NOMO-1 treated with DMSO at 0.1 percent for 48 hours (cell line): Measurements from ENCODE around the gene IL4R.
"Not testable (repeated sequence)": the region's sequence is repeated elsewhere in the genome, so short reads cannot be mapped to it uniquely, and the experiment has no call there.

ENCODE experiments used
- DNase-seq: peaks from one replicate; lab custom pipeline; 2025; ENCODE audit not compliant: unreplicated experiment; lab: John Stamatoyannopoulos, UW

The IL4R gene

DNA sequence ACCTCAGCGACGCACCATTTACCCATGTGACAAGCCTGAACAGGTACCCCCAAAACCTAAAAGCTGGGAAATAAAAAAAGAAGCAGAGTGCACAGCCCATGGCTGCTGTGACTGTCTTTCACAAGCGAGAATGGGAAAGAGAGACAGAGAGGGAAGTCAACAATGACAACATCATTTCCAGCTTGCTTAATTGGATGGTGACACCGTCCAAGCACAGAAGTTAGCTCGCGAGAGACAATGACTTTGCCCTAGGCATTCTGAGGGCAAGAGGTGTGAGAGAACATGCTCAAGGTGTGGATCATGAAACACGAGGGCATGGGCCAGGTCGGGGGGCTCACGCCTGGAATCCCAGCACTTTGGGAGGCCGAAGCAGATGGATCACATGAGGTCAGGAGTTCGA lies 25.9 kb upstream of the IL4R start:
- DNase-seq, result peak; percentile 78

DNA sequence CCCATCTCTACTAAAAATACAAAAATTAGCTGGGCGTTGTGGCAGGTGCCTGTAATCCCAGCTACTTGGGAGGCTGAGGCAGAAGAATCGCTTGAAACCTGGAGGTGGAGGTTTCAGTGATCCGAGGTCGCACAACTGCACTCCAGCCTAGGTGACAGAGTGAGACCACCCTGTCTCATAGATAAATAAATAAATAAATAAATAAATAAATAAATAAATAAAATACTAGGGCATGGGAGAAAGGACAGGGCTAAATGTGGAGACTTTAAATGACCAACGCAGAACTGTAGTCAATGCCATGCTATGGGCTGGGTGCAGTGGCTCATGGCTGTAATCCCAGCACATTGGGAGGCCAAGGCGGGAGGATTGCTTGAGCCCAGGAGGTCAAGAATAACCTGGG lies 25.5 kb upstream of the IL4R start:
- DNase-seq, result not testable (repeated sequence)

DNA sequence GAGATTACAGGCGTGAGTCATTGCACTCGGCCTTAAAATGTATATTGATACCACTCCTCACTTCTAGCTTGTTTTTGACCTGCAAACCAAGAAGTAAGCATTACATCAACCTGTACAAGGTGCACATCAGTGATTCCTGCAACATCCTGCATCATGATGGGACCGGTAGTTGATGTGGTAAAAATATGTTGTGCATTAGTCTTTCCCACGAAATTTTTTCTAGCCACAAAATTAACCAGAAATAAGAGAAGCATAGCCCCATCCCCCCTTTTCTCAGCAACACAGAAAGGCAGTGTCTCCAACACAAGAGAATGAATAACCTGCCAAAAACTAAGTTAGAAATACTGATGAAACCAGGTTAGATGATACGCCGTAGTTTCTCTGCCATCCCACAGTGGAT lies 24.1 kb upstream of the IL4R start:
- no peak for DNase-seq

DNA sequence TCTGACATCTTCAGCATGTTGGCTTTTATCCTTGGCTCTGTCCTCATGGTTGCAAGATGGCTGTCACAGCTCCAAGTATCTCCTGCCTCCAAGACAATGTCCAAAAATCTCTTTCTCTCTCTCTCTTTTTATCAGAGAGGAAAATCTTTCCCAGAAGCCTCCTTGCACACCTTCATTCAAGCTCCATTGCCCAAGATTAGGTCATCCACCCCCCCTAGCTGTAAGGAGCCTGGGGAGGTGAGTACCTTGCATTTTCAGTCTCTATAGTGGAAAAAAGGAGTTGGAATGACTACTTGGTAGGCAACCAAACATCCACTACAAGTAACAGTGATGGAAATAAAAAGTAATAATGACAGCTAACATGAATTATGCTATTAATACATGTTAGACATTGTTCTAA lies 23.2 kb upstream of the IL4R start:
- no peak for DNase-seq

DNA sequence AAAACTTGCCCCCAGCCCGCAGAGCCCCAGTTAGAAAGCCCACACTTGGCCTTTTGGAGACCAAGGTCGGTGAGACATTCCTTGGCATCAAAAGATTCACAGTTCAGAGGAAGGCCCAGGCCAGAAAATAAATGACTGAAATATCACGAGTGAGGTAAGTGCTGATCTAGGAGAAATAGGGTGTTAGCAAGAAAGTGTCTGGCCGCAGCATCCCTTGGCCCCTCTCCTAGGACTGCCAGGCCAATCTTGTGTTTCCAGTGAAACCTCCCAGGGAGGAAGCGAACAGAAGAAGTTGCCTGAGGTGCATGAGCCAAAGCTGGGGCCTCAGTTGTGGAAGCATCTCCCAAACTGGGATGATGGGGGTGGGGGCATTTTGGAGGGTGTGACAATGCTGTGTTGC lies 22.7 kb upstream of the IL4R start:
- no peak for DNase-seq

DNA sequence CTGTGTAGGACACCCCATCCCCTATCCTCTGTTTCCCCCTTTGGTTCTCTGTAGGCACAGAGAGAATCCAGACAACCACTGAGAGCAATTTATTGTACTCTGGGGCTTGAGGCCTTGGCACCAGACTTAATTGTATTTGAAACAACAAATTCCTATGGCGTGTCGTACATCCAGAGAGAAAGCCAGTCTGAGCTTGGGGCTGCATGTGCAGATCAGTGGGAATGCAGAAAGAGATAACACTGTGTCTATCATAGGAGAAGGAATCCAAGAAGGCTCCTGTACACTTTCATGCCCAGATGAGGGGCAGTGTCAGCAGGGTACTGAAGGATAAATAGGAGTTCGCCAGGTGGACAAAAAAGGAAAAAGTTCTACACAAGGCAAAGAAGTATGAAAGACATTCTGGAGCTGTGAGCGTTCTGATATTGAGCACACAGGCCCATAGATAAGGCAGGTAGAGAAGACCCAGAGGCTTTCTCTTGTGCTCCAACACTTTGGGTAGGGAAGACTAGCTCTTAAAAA lies 22.0 kb upstream of the IL4R start:
- no peak for DNase-seq

DNA sequence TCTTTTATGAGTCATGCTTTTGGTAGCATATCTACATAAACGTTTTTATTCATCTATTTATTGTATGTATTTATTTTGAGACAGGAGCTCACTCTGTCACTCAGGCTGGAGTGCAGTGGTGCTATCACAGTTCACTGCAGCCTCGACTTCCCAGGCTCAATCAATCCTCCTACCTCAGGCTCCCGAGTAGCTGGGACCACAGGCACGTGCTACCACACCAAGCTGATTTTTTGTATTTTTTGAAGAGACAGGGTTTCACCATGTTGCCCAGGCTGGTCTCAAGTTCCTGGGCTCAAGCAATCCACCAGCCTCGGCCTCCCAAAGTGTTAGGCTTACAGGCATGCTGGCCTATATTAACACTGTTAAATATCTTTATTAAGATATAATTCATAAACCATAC lies 20.4 kb upstream of the IL4R start:
- no peak for DNase-seq

DNA sequence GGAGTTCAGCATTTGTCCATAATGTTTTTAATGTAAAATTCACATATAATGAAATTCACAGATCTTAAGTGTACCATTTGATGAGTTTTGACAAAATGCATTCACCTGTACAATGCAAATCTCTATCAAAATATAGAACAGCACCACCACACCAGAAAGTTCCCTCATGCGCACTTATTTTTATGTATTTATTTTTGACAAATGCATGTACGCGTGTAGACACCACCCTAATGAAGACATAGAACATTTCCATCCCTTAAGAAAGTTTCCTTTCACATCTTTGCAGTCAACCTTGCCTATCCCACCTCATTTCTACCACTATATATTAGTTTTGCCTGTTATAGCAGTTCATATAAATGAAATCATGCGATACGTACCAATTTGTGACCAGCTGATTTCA lies 15.6 kb upstream of the IL4R start:
- DNase-seq, result no peak

DNA sequence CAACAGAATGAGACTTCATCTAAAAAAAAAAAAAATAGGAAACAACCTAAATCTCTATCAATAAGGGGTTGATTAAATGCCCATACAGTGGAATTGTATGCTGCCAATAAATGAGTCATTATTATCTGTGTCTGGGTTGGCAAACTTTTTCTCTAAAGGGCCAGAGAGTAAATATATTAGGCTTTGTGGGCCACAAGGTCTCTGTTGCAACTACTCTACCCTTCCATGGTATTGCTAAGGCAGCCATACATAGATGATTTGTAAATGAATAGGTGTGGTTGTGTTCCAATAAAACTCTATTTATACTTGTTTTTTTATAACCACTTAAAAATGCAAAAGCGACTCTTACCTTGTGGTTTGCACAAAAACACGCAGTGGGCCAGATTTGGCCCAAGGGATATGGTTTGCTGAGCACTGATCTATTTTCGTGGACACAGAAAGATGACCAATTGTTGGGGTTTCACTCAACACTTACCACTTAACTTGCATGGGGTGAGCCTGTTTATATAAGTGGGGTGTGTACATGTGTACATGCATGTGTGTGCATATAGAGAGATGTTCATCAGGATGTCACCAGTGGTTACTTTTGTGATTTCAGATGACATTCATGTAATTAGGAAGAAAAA lies 12.4 kb upstream of the IL4R start:
- no peak for DNase-seq

DNA sequence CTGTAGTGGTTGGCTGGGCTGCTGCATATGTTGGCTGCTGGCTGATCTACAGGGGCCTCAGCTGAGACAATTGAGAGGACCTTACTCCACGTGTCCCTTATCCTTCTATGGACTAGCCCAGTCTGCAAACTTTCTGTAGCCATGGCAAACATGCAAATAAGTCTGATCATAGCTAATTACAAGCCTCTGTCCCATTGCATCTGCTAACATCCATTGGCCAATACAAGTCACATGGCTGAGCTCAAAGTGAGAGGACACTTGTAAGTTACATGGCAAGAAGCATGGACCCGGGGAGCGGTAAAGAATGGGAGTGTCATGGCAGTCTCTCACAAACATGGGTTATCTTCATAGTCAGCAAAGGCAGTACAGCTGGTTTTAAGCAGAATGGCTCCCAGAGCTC lies 11.6 kb upstream of the IL4R start:
- DNase-seq, result no peak

DNA sequence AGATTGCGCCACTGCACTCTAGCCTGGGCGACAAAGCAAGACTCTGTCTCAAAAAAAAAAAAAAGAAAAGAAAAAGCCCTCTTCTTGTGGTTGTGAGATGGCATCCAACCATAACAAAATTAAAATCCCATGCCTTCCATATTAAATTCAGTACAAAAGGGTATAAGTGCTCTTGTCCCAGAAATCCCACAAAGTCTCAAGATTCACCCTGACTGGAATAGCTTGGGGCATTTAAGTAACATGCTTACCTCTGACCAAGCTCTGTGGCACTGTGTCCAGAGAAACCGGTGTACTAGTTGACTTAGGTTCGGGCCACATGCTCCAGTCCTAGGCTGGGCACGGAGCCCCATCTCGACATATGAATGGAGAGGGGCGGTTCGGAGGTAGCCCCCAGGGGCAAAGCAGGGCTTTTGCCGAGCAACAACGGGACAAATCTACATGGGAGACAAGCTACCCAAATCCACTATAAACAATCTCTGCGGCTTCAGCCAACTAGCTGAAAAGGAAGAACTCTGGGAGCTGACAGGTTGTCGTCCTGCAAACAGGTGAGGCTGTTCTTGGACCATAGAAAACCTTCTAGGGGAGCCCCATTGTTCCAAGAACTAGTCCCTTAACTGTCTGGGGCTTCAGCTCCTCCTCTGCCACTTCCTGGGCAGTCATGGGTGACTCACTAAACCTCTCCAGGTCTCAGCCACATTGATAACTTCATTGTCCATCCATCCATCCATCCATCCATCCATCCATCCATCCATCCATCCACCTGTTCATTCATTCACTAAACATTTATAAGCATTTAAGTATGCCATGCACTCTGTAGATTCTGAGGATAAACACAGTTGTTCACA lies 10.3 kb upstream of the IL4R start:
- DNase-seq, result no peak

DNA sequence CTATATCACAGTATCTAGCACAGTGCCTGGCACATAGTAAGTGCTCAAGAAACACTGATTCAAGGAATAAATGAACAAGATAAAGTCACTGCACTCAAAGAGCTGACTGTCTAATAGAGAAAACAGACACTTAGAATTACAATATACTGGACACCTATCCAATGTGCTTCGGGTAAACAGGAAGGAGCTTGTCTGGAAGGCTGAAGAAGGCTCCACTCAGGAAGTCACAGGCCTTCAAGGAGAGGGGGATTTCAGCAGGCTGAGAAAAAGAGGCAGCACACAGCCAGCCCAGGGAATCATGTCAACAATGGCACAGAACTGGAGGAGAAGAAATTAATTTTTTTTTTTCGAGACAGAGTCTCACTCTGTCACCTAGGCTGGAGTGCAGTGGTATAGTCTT lies 9.7 kb upstream of the IL4R start:
- DNase-seq, result no peak

DNA sequence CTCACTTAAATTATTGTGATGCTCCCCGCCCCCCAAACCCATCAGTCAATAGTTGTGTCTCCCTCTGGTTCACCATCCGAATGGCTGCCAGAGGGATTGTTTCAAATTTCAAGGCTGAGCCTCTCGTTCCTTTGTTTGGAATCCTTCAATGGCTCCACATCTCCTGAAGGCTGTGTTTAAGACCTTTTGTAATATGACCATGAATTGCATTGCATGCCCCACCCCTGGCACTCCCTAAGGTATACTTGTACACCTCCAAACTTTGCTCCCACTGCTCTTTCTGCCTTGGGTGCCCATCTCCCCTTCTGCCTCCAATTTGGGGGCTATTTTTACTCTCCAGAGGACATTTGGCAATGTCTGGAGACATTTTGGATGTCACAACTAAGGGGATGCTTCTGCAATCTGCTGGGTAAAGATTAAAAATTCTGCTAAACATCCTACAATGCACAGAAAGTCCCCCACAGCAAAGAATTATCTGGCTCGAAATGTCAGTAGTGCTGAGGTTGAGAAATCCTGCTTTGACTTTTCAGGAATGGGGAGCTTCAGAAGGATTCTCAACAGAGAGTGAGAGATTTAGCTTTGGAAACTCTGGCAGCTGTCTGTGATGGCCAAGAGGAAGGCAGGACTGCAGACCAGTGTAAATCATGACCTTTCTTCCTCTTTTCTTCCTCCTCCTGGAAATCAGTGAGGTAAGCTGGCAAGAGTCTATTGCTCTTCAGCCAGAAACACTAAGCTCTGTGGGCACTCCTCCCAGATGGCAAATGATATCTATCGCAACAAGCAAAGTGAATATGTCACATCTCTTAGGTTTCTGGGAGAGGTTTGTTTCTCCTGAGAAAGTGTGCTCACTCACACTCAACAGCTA lies 8.7 kb upstream of the IL4R start:
- peak; percentile 81 for DNase-seq

DNA sequence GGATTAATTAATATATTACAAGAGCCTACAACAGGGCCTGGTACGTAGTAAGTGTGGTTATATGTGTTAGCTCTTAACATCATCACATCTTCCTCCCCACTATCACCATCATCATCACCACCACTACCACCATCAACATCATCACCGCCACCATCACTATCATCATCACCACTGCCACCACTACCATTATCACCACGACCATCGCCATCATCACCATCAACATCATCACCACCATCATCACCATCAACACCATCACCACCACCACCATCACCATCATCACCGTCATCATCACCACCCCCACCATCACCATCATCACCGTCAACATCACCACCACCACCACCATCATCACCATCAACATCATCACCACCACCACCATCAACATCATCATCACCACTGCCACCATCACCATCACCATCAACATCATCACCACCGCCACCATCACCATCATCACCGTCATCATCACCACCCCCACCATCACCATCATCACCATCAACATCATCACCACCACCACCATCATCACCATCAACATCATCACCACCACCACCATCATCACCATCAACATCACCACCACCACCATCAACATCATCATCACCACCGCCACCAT lies 7.8 kb upstream of the IL4R start:
- no peak for DNase-seq

DNA sequence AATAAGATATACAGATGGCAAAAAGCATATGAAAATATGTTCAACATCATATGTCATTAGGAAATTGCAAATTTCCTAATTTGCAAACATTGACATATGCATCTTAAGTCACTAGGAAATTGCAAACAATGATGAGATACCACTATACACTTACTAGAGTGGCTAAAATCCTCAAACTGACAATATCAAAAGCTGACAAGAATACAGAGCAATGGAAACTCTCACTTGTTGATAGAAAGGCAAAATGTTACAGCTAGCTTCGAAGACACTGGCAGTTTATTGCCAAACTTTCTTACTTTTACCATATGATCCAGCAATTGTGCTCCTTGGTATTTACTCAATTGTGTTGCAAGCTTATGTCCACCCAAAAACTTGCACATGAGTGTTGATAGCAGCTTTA lies 5.0 kb upstream of the IL4R start:
- no peak for DNase-seq

DNA sequence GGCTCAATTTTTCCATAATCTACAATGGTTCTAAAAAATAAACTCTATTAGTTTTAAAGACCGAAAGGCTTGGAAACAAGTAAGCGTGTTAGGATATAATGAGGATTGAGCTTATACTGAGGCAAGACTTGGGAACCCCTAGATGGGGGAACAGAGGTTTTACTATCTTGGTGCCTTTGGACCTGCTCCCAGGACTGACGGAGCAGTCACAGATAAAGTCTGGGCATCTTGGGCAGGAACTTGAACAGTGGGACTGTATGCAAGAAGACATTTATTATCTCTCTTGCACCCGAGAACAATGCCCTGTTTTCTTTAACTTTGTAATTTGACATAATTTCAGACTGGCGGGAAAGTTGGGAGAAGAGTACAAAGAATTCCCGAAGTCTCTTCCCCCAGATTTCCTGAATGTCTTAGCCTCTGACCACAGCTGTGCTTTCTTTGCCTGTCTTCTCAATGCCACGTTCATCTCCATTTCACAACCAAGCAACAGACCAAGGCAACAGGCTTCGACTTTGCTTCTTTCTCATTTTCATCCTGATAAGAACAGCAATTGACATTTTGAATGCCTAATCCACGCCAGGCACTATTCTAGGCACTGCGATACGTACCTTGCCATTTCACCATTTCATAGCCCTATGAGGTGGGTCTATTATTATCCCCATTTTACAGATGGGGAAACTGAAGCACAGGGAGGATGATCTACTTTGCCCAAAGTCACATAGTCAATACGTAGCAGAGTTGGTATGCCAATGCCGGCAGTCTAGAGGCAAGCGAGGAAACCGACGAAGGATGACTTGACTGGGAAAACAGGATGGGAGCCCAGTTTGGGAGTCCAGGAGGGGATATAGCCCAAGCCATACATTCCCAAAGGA lies 3.0 kb upstream of the IL4R start:
- no peak for DNase-seq

DNA sequence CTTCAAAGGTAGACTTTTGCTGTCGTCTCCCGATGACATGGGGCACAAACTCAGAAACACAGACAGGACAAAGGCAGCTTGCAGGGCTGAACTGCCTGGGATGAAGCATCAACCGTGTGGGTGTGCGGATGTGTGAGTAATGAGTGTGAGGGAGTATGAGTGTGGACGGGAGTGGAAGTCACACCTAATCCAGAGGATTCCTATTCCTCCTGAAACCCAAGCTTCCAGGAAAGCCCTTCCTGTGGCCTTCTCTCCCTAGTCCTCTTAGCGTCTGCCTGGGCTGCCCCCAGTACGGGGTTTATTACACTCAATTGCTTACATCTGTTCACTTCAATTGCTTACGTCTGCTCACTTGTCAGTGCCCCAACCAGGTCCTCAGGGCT lies 2.3 kb upstream of the IL4R start:
- DNase-seq, result no peak

DNA sequence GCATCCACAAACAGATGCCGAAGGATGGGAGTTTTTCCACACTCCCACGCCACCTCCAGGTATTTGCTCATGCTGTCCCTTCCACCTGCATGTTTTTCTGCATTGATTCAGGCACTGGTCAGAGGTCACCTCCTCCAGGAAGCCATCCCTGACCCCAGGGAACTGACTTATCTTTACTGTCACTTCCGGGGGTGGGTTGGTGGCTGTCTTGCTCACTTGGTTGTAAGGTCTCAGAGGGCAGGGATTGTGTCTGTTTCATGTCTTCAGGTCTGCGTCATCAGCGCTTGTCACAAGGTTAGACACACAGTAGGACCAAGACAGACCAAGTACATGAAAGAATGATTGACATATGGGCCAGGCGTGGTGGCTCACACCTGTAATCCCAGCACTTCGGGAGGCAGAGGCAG lies 1.9 kb upstream of the IL4R start:
- DNase-seq, result no peak

DNA sequence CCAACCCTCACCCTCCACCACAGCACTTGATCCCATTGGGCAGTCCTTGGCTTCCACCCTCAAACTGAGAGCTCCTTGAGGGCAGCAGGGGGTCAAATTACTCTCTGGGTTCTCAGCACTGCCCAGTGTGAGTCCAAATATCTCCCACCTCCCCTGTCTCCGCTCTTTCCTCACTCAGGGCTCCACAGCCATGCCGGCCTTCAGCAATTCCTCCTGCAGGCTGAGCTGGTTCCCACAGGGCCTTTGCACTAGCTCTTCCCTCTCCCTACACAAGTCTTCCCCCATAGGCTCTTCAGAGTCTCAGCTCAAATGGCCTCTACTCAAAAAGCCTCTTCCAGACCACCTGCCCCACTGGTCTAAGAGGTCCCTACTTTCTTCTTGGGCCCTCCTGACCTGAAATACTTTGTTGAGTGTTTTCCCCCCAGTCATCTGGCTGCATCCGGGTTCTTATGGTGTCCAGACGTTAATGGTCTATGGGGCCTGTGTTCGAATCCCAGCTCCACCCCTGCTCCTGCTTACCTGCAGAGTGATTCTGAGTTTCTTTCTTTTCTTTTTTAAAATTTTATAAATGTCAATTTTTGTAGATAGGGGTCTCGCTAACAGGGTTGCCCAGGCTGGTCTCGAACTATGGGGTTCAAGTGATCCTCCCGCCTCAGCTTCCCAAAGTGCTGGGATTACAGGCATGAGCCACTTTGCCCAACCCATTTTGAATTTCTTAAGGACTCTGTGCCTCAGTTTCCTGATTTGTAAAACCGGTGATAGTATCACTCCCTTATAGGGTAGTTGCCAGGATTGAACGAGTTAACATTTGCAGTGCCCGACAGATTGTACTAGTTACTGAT lies 973 bp upstream of the IL4R start:
- no peak for DNase-seq
